ENCODE data around the gene L3MBTL1.

- TF ChIP-seq, protein P1, sequence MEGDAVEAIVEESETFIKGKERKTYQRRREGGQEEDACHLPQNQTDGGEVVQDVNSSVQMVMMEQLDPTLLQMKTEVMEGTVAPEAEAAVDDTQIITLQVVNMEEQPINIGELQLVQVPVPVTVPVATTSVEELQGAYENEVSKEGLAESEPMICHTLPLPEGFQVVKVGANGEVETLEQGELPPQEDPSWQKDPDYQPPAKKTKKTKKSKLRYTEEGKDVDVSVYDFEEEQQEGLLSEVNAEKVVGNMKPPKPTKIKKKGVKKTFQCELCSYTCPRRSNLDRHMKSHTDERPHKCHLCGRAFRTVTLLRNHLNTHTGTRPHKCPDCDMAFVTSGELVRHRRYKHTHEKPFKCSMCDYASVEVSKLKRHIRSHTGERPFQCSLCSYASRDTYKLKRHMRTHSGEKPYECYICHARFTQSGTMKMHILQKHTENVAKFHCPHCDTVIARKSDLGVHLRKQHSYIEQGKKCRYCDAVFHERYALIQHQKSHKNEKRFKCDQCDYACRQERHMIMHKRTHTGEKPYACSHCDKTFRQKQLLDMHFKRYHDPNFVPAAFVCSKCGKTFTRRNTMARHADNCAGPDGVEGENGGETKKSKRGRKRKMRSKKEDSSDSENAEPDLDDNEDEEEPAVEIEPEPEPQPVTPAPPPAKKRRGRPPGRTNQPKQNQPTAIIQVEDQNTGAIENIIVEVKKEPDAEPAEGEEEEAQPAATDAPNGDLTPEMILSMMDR (IDR thresholded peaks at IDR 0.05), result no peak
- TF ChIP-seq, protein P2, sequence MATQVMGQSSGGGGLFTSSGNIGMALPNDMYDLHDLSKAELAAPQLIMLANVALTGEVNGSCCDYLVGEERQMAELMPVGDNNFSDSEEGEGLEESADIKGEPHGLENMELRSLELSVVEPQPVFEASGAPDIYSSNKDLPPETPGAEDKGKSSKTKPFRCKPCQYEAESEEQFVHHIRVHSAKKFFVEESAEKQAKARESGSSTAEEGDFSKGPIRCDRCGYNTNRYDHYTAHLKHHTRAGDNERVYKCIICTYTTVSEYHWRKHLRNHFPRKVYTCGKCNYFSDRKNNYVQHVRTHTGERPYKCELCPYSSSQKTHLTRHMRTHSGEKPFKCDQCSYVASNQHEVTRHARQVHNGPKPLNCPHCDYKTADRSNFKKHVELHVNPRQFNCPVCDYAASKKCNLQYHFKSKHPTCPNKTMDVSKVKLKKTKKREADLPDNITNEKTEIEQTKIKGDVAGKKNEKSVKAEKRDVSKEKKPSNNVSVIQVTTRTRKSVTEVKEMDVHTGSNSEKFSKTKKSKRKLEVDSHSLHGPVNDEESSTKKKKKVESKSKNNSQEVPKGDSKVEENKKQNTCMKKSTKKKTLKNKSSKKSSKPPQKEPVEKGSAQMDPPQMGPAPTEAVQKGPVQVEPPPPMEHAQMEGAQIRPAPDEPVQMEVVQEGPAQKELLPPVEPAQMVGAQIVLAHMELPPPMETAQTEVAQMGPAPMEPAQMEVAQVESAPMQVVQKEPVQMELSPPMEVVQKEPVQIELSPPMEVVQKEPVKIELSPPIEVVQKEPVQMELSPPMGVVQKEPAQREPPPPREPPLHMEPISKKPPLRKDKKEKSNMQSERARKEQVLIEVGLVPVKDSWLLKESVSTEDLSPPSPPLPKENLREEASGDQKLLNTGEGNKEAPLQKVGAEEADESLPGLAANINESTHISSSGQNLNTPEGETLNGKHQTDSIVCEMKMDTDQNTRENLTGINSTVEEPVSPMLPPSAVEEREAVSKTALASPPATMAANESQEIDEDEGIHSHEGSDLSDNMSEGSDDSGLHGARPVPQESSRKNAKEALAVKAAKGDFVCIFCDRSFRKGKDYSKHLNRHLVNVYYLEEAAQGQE (IDR thresholded peaks at IDR 0.05; ENCODE audit: insufficient read depth in 1 of 2, low read depth in 2 of 2, low read length in 1 of 2), result no peak
- TF ChIP-seq POLR2AphosphoS5 (IDR thresholded peaks at IDR 0.05; ENCODE audit: low read depth, low read length) (no peak), TCF7L2 (IDR thresholded peaks at IDR 0.05; ENCODE audit: low read depth, low read length) (no peak), SIN3A (IDR thresholded peaks at IDR 0.05; ENCODE audit: borderline replicate concordance, insufficient read depth, low read depth, low read length) (no peak)
Measured at GRCh38 chr20:43460830-43461200, 46.7 kb upstream of the L3MBTL1 start.

Measured in Panc1 (cell line).